NCI-H2171 (cell line): Measurements from ENCODE around the gene SH3RF3.

Experiments
- DNase-seq: peaks from one replicate; lab custom pipeline; 2025; lab: John Stamatoyannopoulos, UW

Gene SH3RF3

DNA sequence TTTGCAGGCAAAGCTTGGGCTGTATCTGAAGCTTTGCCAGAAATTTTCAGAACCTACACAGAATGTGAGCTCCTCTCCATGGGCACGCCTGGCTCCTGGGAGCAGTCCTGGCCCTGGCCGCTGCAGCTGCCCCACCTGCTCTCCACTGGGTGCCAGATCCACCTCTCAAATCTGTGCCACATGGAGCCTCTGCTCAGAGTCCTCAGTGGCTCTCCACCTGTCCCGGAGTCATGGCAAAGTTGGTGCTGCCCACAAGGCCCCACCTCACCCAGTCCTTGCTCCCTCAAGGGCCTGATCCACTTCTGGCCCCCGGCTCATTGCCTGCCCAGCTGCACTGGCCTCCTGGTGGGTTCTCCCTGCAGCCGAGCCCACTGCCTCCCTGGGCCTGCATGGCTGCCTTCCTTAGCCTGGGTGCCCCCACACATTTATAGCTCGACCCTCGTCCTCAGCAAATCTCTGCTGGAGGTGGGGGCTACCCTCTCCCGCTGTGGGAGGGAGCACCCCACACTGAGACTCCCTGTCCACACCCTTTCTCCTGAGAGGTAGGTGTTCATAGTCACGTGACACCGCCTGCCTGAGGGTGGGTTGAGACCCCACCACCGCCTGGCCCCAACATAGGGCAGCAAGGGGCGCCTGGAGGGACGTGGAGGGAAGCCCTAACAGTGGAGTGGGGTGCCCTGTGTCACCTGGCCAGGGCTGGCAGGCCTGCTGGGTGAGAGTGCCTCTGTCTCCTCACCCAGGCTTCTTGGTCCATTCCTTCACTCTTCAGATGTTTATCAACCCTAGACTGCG is 224.1 kb downstream of the SH3RF3 start:
- DNase-seq, result no peak

DNA sequence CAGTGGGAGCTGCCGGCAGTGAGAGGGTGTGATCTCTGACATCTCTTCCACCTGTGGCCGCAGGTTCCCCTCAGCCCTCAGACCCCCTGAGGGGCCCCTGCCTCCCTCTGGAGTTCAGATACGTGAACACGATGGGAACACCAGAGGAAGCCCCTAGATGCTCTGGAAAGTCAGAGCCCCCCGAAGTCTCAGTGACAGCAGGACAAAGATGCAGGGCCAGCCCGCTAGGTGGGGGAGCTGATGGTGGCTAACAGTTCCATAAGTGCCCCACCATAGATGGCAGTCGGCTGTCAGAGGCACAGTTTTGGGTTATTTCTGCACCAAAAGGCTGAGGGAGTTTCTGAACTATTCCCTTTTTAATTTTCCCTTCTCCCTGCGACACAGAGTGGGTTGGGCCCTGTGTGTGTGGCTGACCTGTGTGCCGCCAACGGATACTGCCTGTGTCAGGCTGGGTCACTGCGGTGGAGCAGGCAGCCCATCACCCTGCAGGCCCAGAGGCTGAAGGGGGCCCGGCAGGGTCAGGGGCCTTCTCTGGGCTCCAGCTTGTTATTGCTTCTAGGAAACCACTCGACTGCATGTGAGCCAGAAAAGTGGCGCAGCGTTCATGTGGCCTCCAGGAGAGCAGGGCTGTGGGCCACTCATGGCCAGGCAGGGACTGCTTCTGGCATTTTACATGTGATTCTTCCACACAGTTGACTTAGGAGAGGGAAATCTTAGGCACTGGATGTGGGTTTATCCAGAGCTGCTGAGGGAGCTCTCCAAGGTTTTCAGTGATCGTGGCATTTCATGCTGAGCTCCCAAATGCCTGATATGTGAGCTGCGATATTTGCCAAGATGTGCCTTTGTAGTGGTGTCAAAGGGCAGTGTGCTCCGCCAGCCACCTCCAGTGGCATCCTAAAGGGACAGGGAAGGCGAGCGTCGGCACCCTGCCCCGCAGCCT is 225.1 kb downstream of the SH3RF3 start:
- DNase-seq, result no peak

DNA sequence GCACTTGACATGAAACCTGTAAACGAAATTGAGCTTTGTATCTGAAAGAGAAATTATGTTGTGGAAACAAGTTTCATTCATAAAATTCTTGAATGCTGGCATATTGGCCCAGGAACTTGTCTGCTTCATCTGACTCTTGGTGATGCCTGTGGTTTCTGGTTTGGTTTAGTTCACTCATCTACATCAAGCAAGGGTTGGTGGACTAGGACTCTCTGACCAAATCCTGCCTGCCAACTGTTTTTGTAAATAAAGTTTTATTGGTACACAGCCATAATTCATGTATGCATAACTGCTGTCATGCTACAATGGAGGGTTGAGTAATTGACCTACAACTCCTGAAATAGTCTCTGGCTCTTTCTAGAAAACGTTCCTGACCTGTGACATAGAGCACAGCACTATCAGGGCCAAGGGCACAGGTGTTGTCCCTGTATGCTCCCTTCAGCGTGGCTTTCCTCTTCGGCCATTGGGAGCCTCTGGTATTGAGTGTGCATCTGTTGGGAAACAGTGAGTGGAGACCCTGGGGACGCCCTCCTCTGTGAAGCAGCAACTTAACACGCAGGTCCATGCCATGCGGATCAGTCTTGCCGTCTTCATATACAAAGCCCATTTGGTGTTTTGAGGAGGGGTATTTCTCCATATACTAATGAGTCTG is 226.3 kb downstream of the SH3RF3 start:
- no peak for DNase-seq

DNA sequence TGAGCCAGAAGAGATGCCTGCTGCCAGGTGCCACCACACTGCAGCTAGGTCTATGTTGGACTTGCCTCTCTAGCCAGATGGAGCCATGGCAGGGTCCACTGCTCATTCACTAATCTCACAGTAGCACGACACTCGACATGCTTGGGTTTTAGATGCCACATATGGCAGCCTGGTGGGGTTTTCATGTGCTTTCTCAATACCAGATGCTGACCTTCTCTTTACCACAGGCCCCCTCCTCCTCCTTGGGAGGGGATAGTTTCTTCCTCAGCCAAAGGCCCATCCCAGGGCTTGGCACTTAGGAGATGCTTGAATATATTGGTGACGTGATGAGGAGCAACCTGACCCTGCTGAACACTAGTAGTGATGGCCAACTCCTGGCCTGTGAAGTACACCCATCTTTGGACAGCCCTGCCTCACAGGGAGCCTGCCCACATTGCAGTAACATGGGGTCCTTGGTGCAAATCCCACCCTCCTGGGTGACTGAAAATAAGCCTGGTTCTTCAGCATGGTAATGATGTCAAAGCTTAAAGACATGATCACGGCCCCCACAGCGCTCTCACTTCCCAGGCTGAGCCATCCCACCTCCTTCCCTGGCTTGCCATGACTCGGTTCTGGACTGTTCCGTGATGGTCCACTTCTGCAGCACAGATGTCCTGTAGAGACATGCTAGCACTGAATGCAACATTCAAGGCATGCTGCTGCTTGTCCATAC is 227.5 kb downstream of the SH3RF3 start:
- peak; percentile 23 for DNase-seq

- DNase-seq, result no peak
Measured at GRCh38 chr2:109364217-109364616, 235.2 kb downstream of the SH3RF3 start.

GRCh38 chr2:109365131-109365530 is 236.1 kb downstream of the SH3RF3 start:
- no peak for DNase-seq

- no peak for DNase-seq
Measured at GRCh38 chr2:109367683-109368082, 238.7 kb downstream of the SH3RF3 start.

- DNase-seq, result no peak
Measured at GRCh38 chr2:109368798-109369197, 239.8 kb downstream of the SH3RF3 start.

- DNase-seq, result no peak
Measured at GRCh38 chr2:109369671-109370191, 240.7 kb downstream of the SH3RF3 start.

- DNase-seq, result no peak
Measured at GRCh38 chr2:109370399-109371035, 241.5 kb downstream of the SH3RF3 start.

DNA sequence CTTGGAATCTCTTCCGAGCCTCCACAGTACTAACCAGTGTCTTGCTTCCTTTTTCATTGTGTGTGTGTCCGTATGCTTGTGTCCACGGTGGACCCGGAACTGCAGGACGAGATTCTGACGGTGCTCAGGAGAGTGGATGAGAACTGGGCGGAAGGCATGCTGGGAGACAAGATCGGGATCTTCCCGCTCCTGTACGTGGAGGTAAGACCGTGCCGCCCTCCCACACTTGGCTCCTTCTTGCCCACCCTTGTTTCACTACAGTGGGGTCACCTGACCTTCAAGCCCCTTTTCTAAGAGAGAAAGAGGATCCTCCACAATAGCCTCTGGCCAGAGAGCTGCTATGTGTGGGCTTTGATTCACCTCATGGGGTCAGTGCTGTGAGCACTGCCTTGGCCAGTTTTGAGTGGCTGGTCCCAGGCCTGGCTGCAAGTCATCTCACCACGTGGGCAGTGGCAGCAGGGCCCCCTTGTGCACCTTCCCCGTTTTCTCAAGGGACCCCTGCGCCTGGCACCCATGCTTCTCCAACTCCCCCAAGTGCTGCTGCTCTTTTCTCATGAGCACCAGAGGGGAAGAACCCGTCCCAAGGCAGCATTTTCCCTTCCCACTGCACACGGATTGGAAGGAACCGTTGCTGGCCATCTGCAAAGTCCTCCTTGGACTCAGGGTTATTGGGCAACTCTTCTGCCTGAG is 242.6 kb downstream of the SH3RF3 start:
- DNase-seq, result no peak

GRCh38 chr2:109372171-109372568 is 243.2 kb downstream of the SH3RF3 start:
- no peak for DNase-seq

DNA sequence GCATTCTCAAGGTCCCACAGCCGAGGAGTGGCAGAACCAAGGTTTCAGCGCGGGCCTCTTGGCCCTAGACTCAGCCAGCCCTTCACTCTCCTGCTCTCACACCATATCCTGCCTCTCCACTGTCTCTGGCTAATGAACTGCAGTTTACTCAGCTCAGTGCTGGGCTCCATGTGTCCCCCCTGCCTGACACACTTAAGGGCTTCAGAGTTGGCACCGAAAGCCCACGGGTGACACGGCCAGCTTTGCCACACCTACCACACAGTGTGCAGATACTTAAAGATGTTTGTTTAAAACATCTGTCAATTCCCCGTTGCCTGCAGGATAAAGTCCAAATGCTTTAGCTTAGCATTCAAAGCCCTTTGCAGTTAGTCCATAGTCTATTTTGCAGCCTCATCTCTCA is 243.6 kb downstream of the SH3RF3 start:
- DNase-seq, result no peak

DNA sequence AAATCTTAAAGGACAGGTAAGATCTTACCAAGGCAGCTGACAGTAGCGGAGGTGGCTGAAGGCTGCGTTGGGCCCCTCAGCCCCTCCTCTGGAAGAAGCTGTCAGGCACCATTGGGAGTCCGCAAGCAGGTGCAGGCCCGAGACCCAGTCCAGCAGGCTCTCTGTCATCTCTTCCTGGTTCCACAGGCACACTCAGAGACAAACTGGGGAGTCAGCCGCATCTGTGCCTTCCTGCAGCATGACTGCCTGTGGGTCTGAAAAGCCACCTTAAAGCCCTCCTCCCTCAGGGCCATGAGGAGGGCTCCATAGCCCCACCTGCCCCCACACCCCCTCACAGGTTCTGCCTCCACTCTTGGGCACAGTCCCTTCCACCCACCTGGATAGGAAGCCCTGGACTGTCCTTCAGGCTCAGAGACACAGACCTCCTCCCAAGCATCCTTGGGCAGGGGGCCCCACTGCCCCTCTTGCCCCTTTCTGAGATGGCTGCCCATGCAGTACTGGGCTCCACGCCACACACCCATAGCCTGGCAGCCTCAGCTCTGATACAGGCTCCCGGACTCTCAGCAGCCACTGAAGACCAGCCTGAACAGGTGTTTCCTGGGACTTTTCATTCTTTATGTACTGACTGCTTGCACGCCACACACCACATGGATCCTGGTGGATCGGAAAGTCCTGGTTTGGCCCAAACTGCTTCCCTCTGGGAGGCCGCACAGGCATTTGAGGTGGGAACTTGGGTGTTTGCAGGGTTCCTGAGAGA is 245.0 kb downstream of the SH3RF3 start:
- DNase-seq, result no peak

- no peak for DNase-seq
Measured at GRCh38 chr2:109374548-109375130, 245.6 kb downstream of the SH3RF3 start.

DNA sequence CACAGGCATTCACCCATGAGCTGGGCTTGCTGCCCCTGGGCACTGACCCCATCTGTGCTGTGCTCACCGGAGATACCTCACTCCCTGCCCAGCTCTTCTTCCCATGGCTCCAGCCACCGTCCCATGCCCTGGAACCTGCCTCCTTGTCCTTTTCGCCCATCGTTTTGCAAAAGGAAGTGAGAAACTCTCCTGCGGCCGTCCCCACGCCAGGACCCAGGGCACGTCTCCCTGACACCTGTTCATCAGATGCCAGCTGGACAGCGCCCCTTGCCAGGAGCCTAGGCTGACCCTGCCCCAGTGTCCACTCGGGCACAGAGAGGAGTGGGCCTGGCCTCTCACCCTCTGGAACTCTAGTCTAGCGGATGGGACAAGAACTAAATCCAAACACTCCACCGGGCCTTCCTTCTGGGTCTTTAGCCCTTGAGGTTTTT is 246.1 kb downstream of the SH3RF3 start:
- DNase-seq, result no peak

GRCh38 chr2:109375656-109376055 is 246.7 kb downstream of the SH3RF3 start:
- no peak for DNase-seq

GRCh38 chr2:109376115-109376514 is 247.1 kb downstream of the SH3RF3 start:
- DNase-seq, result no peak

DNA sequence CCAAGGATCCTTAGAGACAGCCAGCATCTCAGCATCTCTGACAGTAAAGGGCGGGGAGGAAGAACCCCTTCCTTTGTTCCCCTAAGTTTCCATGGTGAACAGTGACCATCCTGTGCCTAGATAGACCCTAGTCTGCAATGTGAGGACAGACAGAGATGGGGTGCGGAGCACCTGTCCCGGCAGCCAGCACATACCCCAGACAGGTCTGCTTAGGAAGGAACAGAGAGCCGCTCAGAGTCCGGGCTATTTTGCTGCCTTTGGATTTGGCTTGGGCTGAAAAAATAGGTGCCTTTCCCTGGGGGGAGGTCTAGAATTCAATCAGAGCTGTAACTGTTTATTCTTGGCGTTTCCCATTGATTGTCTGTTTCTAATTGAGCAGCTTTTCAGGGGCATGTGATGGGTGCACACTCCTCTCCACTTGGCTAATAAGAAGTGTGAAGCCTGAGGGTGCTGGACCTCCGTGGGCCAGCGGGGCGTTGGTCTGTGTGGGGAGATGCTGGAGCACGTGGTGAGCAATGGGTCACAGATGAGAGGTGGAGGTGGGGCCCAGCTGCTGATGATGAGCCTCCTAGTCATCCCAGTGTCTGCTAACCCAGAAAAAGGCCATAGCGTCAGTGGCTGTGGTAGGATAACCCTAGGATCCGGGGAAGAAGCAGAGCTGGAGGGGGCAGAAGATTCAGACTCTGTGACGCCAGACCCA is 247.9 kb downstream of the SH3RF3 start:
- no peak for DNase-seq
